Stimulated activated effector memory CD8-positive, alpha-beta T cell treated with anti-CD3 and anti-CD28 coated beads, Interleukin-12 subunit alpha, Interleukin-12 subunit beta, amount 100 ng/mL, for 72 hours (primary cell): ENCODE results near the gene TMEM182.

ENCODE experiments used
- ATAC-seq: fragments of 150-1000 bp; cut with Tn5 transposase; 2 replicates; pipeline ENCODE4 v1.10.0; 2021
- DNase-seq, 2 donors: peaks; one replicate each; pipeline ENCODE4 v3.0.0; 2021 to 2022; ENCODE audit warnings: low spot score in 2 of 2
- H3K27ac Mint-ChIP-seq: one replicate; pipeline ENCODE4 v1.8.0; 2022; ENCODE audit warnings: mild to moderate bottlenecking, mixed read lengths
- H3K36me3 Mint-ChIP-seq: one replicate; pipeline ENCODE4 v1.8.0; 2022; ENCODE audit warnings: mild to moderate bottlenecking, mixed read lengths
- H3K4me1 Mint-ChIP-seq: one replicate; pipeline ENCODE4 v1.8.0; 2022; ENCODE audit warnings: mixed read lengths
- H3K4me3 Mint-ChIP-seq: one replicate; pipeline ENCODE4 v1.8.0; 2022; ENCODE audit warnings: mild to moderate bottlenecking, mixed read lengths
- H3K9me3 Mint-ChIP-seq: one replicate; pipeline ENCODE4 v1.8.0; 2022; ENCODE audit warnings: mixed read lengths

The TMEM182 gene

DNA sequence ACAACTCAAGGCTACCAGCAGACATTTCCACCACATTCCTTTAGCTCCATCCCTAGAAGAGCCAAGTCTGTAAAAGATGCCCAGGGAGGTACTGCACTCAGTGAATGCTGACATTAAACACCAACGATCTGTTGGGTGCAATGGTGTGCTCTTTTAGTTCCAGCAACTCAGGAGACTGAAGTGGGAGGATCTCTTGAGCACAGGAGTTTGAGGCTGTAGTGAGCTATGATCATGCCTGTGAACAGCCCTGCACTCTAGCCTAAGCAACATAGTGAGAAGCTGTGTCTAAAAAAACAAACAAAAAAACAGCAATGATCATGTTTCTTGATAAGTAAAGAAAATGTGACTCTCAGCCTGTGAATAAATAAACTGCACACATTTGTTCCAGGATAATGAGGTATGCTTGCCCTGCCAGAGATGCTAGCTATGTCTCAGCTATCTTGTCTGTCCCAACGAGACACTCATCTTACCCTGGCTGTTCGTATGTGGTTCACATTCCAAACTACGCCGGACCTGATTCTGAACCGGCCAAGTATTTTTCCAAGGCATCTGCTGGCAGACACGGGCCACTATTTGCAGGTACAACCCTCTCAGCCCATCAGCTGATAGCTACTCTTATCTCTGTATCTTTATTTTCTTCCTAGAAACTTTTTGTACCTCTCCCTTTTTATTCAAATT, 21.8 kb downstream of the TMEM182 start:
- no peak overlapping the region for H3K4me3 Mint-ChIP-seq
- H3K36me3 Mint-ChIP-seq, result no peaks in the 10 kb centered on the region
- DNase-seq (no peak), ATAC-seq (no peak)
- peaks cover 7% of the 10 kb centered on the region for H3K4me1 Mint-ChIP-seq
- H3K9me3 Mint-ChIP-seq, result no peaks in the 10 kb centered on the region
- no peak overlapping the region for H3K27ac Mint-ChIP-seq

DNA sequence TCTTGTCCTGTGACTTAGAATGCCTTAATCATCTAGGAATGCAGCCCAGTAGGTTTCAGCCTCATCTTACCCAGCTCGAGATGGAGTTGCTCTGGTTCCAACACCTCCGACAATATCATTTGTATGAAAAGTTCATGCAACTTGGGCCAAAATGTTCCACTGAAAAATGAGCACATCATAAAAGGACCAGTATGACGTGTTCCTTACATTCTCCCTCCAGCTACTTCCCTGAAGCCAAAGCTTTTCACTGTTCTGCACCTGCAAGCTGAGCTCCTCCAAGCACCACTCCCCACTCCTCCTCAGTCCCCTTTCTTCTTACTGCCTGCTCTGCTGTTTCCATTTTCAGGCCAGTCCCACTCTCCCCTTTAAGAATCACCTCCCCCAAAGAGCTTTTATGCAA, 23.1 kb downstream of the TMEM182 start:
- H3K36me3 Mint-ChIP-seq, result no peaks in the 10 kb centered on the region
- no peak for ATAC-seq

DNA sequence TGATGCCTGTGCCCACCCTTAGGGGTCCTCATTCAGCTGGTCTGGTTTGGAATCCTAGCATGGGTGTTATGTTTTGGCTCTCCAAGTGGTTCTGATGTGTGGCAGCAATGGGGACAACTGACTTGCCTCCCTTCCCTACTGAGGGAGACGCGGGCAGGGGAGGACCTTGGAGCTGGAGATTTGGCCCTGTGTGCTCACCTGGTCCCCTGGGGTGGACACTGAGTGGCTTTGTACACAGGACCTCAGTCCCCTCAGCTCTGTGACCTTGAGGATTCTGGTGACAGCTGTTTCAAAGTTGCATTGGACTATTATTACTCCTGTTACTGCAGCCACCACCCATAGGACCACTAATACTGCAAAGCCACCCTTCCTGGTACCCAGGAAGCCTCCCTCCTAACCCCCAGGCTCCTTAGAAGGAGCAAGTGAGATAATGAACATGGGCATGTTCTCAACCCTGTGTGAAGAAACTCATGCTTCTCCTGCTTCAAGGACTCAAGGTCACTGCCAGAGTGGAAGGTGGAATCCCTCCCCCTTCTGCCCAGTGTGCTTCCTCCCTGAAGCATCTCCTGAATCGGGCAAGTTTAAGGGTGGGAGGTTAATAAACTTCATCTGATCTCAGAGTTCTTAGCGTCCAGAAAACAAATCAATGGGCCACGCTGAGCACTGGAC, 26.5 kb downstream of the TMEM182 start:
- H3K4me1 Mint-ChIP-seq, result no peaks in the 10 kb centered on the region
- no peak for ATAC-seq
- no peak for DNase-seq
- no peak overlapping the region for H3K27ac Mint-ChIP-seq
- no peak overlapping the region for H3K4me3 Mint-ChIP-seq
- no peaks in the 10 kb centered on the region for H3K9me3 Mint-ChIP-seq
- H3K36me3 Mint-ChIP-seq, result no peaks in the 10 kb centered on the region

More for the DNA sequence above, 23.1 kb downstream of the TMEM182 start:
- DNase-seq, result no peak
- Mint-ChIP-seq H3K9me3 (no peaks in the 10 kb centered on the region), H3K4me1 (peaks cover 7% of the 10 kb centered on the region), H3K27ac (no peak overlapping the region), H3K4me3 (no peak overlapping the region)

DNA sequence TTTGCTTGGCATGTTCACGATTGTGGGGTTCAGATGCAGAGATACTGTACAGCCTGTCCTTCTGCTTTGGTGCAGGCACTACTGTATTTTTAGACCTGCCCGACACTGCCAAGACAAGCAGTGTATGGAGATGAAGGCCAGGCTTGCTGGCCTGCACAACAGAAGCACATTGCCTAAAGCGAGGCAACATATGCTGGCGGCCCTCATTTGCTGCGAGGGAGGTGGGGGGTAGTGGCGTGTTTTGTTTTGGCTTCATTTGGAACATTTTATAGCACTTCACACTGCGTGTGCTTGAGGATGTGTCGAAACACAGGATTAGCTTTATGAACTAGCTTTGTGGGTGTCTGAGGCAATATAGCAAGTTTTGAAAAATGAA, 27.0 kb downstream of the TMEM182 start:
- Mint-ChIP-seq H3K27ac (no peak overlapping the region), H3K4me3 (no peak overlapping the region), H3K36me3 (no peaks in the 10 kb centered on the region), H3K4me1 (no peaks in the 10 kb centered on the region), H3K9me3 (no peaks in the 10 kb centered on the region)
- DNase-seq, result no peak
- ATAC-seq, result no peak

DNA sequence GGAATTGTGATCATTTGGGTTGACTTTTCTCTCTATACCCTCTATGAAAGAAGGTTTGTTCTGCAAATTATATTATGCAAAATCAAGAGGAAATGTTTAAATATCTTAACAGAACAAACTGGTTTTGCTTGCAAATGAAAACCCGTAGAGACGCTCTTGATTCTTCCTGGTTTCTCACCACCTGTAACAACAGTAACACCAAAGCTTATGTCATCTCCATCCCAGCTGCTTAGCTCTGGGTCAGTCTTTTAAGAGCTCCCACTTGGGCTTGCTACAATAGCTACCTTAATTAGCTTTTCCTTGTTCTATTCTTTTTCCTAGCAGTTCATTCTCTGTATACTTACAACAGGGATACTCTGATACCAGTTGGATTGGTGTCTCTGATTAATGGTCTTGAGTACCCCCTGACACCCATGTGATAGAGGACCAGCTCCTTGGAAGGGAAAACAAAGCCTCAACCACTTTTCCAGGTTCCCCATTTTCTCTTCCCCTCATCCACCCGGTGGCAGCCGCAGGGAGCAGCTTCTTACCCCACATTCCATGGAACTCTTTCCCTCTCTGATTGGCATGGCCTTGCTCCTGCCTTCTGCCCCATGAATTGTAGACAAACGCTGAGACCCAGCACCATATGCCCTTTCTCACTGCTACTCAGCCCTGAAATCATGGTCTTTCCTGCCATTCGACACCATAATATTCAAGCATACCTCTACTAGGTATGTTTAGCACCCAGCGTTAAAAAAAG, 27.7 kb downstream of the TMEM182 start:
- no peaks in the 10 kb centered on the region for H3K36me3 Mint-ChIP-seq
- no peak overlapping the region for H3K27ac Mint-ChIP-seq
- ATAC-seq, result no peak
- H3K4me1 Mint-ChIP-seq, result no peaks in the 10 kb centered on the region
- no peak for DNase-seq
- H3K4me3 Mint-ChIP-seq, result no peak overlapping the region
- H3K9me3 Mint-ChIP-seq, result no peaks in the 10 kb centered on the region

DNA sequence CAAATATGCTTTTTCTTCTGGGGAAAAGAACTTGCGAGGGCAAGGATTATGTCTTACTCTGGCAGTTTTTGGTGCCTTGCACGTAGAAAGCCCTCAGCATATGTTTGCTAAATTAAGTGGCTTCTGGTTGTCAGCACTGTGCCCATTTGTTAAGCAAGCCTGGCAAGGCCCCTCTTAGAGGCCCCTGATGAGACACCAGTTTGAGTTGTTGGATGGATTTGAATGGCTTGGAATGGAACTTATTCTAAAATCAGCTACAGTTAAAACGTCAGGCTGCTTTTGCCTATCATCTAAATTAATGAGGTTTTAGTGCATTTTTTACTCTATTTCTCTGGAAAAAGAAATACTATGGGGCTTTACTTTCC, 28.2 kb downstream of the TMEM182 start:
- Mint-ChIP-seq H3K4me1 (no peaks in the 10 kb centered on the region), H3K36me3 (no peaks in the 10 kb centered on the region), H3K27ac (no peak overlapping the region), H3K4me3 (no peak overlapping the region), H3K9me3 (no peaks in the 10 kb centered on the region)
- no peak for ATAC-seq
- no peak for DNase-seq

DNA sequence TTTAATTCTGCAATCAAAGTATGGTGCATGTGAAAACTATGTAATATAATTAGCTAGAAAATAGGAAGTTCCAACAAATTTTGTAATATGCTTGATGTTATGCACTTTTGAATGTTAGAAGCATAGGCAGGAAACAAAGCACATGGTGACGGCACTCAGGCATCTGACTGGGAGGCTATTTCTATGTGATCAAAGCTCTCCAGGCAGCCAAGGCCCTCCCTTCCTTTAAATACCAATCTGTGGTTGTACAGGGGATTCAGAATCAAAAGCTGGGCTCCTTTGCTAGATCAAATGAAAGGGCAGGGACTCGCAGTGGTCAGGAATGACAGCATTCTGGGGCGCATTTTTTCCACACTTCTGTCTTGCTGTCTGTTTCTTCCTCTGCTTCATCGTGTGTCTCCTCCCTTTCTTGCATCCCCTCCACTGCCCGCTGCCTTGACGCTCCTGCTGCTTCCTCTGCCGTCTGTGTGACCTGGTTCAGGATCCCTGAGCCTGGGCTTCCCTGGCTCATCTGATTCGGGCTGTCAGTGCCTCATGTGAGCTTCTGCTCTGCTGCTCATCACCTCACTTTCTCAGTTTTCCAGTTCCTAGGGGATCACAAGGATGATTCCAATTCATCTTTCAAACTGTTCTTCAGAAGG, 30.9 kb downstream of the TMEM182 start:
- Mint-ChIP-seq H3K9me3 (peaks cover under 1% of the 10 kb centered on the region), H3K4me1 (no peaks in the 10 kb centered on the region), H3K27ac (no peak overlapping the region), H3K4me3 (no peak overlapping the region), H3K36me3 (no peaks in the 10 kb centered on the region)
- ATAC-seq (no peak), DNase-seq (no peak)

DNA sequence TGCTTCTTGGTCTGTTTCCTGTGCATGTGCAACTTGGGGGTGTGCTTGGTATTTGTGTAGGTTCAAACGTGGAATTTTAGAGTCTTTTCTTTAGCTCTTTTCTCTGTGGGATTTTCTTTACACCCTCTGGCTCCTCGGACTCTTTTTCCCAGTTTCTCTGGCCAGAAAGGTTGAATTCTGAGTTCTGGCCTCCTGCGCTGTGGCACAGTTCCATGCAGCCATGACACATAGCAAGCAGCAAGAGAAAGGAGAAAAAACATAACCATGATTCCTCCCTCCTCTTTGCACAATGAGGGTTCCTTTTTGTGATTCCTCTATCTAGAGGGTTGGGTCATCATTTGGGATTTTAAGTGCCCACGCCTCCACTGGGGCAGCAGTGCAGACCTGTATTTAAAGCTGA, 33.8 kb downstream of the TMEM182 start:
- no peaks in the 10 kb centered on the region for H3K4me1 Mint-ChIP-seq
- ATAC-seq (no peak), DNase-seq (no peak)
- H3K27ac Mint-ChIP-seq, result no peak overlapping the region
- H3K9me3 Mint-ChIP-seq, result peaks cover 17% of the 10 kb centered on the region
- H3K36me3 Mint-ChIP-seq, result no peaks in the 10 kb centered on the region
- H3K4me3 Mint-ChIP-seq, result no peak overlapping the region

DNA sequence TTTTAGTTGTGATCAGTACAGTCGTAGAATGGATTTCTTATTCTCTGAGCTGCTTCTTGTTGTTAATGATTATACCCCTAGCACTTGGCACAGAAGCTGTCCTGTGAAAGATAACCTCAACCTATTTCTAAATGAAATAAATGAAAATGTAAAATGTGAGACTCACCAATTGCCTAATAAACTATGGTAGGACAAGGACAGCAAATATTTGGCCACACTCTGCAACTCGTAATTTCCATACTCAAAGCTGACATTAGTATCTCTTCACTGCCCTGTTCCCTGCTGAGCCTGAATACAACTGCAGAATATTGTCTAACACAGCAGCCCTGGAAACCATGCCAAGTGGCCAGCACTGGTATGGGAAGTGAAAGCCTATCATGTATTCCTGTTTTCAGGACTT, 34.5 kb downstream of the TMEM182 start:
- no peak overlapping the region for H3K4me3 Mint-ChIP-seq
- H3K9me3 Mint-ChIP-seq, result peaks cover 21% of the 10 kb centered on the region
- H3K27ac Mint-ChIP-seq, result no peak overlapping the region
- no peaks in the 10 kb centered on the region for H3K4me1 Mint-ChIP-seq
- DNase-seq, result no peak
- no peaks in the 10 kb centered on the region for H3K36me3 Mint-ChIP-seq
- no peak for ATAC-seq

DNA sequence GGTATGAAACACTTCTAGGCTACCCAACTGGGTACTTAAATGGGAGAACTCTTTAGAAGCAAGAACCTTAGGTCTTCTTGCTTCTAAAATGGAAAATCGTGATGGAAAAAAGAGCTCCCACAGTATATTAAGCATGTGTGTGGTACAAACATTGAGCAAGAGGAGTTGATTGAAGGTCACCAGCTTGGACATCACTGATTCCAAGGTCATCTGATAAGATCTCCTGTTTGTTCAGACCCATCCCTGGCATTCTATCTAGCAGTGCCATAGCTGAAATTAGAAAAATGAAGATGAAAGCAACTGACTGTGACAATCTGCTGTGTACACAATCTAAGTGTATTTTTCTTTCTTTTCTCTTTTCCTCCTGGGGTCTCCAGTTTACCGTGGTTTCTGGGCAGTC, 35.7 kb downstream of the TMEM182 start:
- Mint-ChIP-seq H3K36me3 (no peaks in the 10 kb centered on the region), H3K4me3 (no peak overlapping the region), H3K27ac (no peak overlapping the region), H3K9me3 (peaks cover 30% of the 10 kb centered on the region), H3K4me1 (no peaks in the 10 kb centered on the region)
- DNase-seq, result no peak
- ATAC-seq, result no peak

DNA sequence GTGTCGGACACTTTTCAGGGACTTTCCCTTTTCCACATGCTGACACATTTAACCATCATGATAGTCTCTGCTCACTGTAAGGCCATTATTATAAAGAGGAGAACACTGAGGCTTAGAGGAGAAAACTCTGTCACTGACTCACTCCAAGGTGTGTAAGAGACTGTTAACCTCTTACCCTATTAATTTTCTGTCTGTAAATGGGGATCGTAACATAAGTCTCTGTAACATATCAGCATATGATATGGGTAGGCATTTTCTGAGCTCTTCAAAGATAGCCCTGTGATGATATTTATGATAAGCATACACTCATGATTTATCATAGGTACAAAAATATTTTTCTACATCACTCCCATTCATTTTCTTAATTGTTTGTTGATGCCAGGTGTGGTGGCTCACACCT, 36.4 kb downstream of the TMEM182 start:
- Mint-ChIP-seq H3K9me3 (peaks cover 32% of the 10 kb centered on the region), H3K27ac (no peak overlapping the region), H3K4me3 (no peak overlapping the region), H3K4me1 (peaks cover 4% of the 10 kb centered on the region), H3K36me3 (no peaks in the 10 kb centered on the region)
- no peak for DNase-seq
- no peak for ATAC-seq

DNA sequence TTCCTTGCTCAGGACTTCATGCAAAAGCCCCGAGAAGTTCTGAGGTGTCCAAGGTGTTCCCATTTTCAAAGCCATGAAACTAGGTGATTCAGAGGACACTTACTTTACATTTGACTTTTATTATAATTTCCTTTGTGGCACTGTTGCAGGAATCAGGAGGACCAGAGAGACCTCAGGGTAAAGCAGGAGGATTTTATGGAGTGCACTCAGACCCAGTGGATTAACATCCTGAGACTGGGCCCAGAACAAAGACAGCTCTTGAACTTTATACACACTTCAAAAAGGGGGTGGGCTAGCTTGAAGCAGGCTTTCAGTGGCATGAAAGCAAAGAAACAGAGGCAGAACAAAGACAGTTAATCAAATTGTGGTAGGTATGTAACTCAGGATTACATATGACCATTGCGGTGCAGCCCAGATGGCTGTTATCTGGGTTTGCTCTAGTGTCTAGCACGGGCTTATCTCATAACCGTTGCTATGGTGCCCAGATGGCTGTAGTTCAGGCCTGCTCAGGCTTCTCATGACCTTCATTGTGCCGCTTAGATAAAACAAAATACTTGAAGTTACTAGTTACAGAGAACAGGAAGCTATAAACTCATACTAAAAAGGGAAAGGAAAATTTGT, 39.4 kb downstream of the TMEM182 start:
- H3K4me1 Mint-ChIP-seq, result peaks cover 12% of the 10 kb centered on the region
- H3K36me3 Mint-ChIP-seq, result no peaks in the 10 kb centered on the region
- DNase-seq, result no peak
- H3K27ac Mint-ChIP-seq, result no peak overlapping the region
- no peak for ATAC-seq
- H3K9me3 Mint-ChIP-seq, result peaks cover 32% of the 10 kb centered on the region
- no peak overlapping the region for H3K4me3 Mint-ChIP-seq

DNA sequence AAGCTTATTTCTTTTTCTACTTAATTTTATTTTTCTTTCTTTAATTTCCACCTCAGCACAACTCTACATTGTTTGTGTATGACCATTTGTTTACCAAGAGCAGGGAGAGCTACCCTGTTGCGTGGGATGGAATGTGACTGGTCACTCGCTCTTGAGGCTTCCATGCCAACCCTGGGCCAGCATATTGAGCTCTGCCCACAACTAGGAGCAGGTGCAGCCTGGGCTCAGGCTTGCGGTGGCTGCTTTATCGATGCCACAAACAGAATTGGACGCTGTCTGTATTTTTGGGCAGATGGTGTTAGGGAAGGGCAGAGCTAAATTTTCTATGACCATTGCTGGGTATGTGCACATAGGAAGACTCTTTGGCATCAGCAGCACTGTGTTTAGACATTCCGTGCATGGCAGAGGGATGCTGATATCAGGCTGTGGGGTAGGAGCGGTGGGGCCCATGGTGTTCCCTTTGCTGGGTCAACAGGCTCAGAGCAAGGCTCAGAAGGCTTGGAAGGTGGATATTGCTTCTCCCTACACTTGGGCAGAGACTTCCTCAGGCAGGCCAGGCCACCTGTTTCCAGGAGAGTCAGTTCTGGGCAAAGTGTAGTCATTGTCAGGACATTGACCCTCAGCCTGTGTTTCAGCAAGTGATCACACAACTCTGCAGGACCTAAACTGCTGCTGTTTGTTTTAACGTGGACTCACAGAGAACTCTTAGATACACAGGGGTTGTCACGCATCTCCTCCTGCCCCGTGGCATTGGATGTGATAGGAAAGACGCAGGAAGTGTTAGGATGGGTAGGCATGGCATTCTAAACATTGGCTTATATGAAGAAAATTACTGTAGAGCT, 40.2 kb downstream of the TMEM182 start:
- peaks cover 12% of the 10 kb centered on the region for H3K4me1 Mint-ChIP-seq
- DNase-seq, result no peak
- ATAC-seq, result no peak
- peaks cover 32% of the 10 kb centered on the region for H3K9me3 Mint-ChIP-seq
- no peak overlapping the region for H3K4me3 Mint-ChIP-seq
- H3K27ac Mint-ChIP-seq, result no peak overlapping the region
- no peaks in the 10 kb centered on the region for H3K36me3 Mint-ChIP-seq

DNA sequence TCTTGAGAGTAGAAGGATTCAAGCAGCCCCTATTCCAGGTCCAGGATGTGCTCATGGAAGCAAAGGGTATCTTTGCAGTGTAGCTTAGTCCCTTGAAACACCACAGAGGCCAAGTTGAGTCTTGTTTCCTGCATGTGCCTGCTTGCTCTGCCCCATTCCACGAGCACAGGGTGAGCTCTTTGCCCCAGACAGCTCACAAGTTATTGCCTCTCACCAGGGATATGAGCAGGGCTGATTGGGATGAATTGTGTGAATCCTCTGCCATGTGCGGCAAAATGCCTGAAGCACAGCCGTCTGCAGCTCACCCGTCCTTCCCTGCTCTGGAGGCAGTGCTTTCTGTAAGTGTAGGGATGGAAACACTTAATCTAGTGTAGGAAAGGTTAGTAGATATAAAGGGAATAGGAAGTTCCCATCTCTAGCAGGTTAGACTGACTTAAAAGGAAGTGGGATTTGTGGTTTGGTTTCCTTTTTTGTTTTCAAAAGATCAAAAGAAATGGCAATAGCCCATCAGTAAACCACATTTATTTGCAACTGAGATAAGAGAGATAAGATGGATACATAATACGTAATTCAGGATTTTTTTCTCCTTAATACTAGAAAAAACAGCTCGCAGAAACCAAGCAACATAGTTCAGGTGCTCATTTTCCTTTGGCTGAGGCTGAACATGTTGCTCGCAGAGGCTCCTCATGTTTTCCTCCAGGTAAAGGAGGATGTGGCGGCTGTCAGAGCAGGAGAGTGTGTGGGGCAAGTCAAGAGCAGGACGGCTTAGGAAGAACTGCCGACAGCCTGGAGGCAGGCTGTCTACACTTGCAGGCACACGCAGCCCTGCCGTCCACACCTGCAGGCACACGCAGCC, 41.4 kb downstream of the TMEM182 start:
- Mint-ChIP-seq H3K4me3 (no peak overlapping the region), H3K9me3 (peaks cover 28% of the 10 kb centered on the region), H3K36me3 (no peaks in the 10 kb centered on the region), H3K4me1 (peaks cover 12% of the 10 kb centered on the region), H3K27ac (no peak overlapping the region)
- DNase-seq (no peak), ATAC-seq (no peak)
